GM19328 (cell line): ENCODE measurements around the gene CACNA2D4.

Experiments used
- ATAC-seq: cut with Tn5 transposase; IDR thresholded peaks from one replicate; pipeline ENCODE4 v1.9.1; 2021; ENCODE audit warnings: mild to moderate bottlenecking, moderate library complexity; ENCODE audit not compliant: unreplicated experiment

Gene CACNA2D4

GRCh38 chr12:1836241-1836803, 82.1 kb downstream of the CACNA2D4 start:
- no peak for ATAC-seq

- no peak for ATAC-seq
Measured at GRCh38 chr12:1835211-1836131, 83.0 kb downstream of the CACNA2D4 start.

GRCh38 chr12:1834186-1834925, 84.1 kb downstream of the CACNA2D4 start:
- ATAC-seq = no peak

- no peak for ATAC-seq
Measured at GRCh38 chr12:1833596-1834028, 84.8 kb downstream of the CACNA2D4 start.

- no peak for ATAC-seq
Measured at GRCh38 chr12:1832801-1833595, 85.5 kb downstream of the CACNA2D4 start.

- no peak for ATAC-seq
Measured at GRCh38 chr12:1830981-1831963, 87.2 kb downstream of the CACNA2D4 start.

GRCh38 chr12:1830401-1830845, 88.0 kb downstream of the CACNA2D4 start:
- ATAC-seq = no peak

GRCh38 chr12:1829306-1829900, 89.0 kb downstream of the CACNA2D4 start:
- ATAC-seq = no peak

- ATAC-seq = no peak
Measured at GRCh38 chr12:1828856-1829255, 89.6 kb downstream of the CACNA2D4 start.

- ATAC-seq = no peak
Measured at GRCh38 chr12:1827826-1828805, 90.3 kb downstream of the CACNA2D4 start.

- no peak for ATAC-seq
Measured at GRCh38 chr12:1826867-1827705, 91.4 kb downstream of the CACNA2D4 start.

GRCh38 chr12:1826401-1826800, 92.1 kb downstream of the CACNA2D4 start:
- no peak for ATAC-seq

- no peak for ATAC-seq
Measured at GRCh38 chr12:1825382-1826102, 92.9 kb downstream of the CACNA2D4 start.

- no peak for ATAC-seq
Measured at GRCh38 chr12:1823237-1823636, 95.2 kb downstream of the CACNA2D4 start.

- no peak for ATAC-seq
Measured at GRCh38 chr12:1822699-1823098, 95.8 kb downstream of the CACNA2D4 start.

GRCh38 chr12:1821805-1822204, 96.6 kb downstream of the CACNA2D4 start:
- no peak for ATAC-seq
